ENCODE measurements around the gene ANKRD52. TPM values are rescaled to one million over a fixed set of nuclear protein-coding genes. Genes with fewer than 3 reads are reported as not detected.

The ANKRD52 gene
- total and polyA plus RNA-seq, 10 of the 15 experiments (the other 5 are each of a cell fraction or from before 2014, with no cell fraction given), result 0.90 to 55.3 (median 16.1) TPM

- TF ChIP-seq EZH2 (IDR thresholded peaks at IDR 0.05; ENCODE audit: borderline replicate concordance, control insufficient read depth, low read depth, low read length) (no peak), JUNB (IDR thresholded peaks at IDR 0.05) (no peak), HDAC6 (IDR thresholded peaks at IDR 0.05; ENCODE audit: unreplicated experiment) (no peak), MXI1 (IDR thresholded peaks at IDR 0.05; ENCODE audit: low read depth, low read length) (0 out of 2 replicates have a peak, but pooled peaks have one; percentile 24), BMI1 (IDR thresholded peaks at IDR 0.05; ENCODE audit: borderline replicate concordance) (no peak), ZNF217 (IDR thresholded peaks at IDR 0.05) (peak; percentile 79), BCLAF1 (IDR thresholded peaks at IDR 0.05) (no peak), TCF3 (IDR thresholded peaks at IDR 0.05; ENCODE audit: borderline replicate concordance, insufficient read depth, low read depth, low read length) (no peak), PAX8 (IDR thresholded peaks at IDR 0.05) (no peak), FOS (IDR thresholded peaks at IDR 0.05; ENCODE audit: borderline replicate concordance, extremely low read depth, insufficient read length) (no peak), TARDBP (IDR thresholded peaks at IDR 0.05; ENCODE audit: borderline replicate concordance) (no peak), NBN (IDR thresholded peaks at IDR 0.05) (peak; percentile 39; the same call in 1 of the 2 replicates), EED (IDR thresholded peaks at IDR 0.05; ENCODE audit: low read depth) (no peak; the same call in none of the 2 replicates), JUND (IDR thresholded peaks at IDR 0.05; ENCODE audit: low read depth, low read length) (no peak), ZSCAN29 (IDR thresholded peaks at IDR 0.05) (peak; percentile 69; the same call in 1 of the 2 replicates), SRF (IDR thresholded peaks at IDR 0.05; ENCODE audit: low read depth in 2 of 2, low read length in 2 of 2) (no peak), POLR2A (IDR thresholded peaks at IDR 0.05; ENCODE audit: low read depth, low read length) (peak; percentile 71), TBL1XR1 (IDR thresholded peaks at IDR 0.05; ENCODE audit: low read depth, low read length) (no peak)
- TF ChIP-seq, protein P1, sequence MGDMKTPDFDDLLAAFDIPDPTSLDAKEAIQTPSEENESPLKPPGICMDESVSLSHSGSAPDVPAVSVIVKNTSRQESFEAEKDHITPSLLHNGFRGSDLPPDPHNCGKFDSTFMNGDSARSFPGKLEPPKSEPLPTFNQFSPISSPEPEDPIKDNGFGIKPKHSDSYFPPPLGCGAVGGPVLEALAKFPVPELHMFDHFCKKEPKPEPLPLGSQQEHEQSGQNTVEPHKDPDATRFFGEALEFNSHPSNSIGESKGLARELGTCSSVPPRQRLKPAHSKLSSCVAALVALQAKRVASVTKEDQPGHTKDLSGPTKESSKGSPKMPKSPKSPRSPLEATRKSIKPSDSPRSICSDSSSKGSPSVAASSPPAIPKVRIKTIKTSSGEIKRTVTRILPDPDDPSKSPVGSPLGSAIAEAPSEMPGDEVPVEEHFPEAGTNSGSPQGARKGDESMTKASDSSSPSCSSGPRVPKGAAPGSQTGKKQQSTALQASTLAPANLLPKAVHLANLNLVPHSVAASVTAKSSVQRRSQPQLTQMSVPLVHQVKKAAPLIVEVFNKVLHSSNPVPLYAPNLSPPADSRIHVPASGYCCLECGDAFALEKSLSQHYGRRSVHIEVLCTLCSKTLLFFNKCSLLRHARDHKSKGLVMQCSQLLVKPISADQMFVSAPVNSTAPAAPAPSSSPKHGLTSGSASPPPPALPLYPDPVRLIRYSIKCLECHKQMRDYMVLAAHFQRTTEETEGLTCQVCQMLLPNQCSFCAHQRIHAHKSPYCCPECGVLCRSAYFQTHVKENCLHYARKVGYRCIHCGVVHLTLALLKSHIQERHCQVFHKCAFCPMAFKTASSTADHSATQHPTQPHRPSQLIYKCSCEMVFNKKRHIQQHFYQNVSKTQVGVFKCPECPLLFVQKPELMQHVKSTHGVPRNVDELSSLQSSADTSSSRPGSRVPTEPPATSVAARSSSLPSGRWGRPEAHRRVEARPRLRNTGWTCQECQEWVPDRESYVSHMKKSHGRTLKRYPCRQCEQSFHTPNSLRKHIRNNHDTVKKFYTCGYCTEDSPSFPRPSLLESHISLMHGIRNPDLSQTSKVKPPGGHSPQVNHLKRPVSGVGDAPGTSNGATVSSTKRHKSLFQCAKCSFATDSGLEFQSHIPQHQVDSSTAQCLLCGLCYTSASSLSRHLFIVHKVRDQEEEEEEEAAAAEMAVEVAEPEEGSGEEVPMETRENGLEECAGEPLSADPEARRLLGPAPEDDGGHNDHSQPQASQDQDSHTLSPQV (IDR thresholded peaks at IDR 0.05), result peak; percentile 83; the same call in 1 of the 2 replicates
- TF ChIP-seq, protein P2, sequence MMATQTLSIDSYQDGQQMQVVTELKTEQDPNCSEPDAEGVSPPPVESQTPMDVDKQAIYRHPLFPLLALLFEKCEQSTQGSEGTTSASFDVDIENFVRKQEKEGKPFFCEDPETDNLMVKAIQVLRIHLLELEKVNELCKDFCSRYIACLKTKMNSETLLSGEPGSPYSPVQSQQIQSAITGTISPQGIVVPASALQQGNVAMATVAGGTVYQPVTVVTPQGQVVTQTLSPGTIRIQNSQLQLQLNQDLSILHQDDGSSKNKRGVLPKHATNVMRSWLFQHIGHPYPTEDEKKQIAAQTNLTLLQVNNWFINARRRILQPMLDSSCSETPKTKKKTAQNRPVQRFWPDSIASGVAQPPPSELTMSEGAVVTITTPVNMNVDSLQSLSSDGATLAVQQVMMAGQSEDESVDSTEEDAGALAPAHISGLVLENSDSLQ (IDR thresholded peaks at IDR 0.05), result no peak
- TF ChIP-seq, protein P3, sequence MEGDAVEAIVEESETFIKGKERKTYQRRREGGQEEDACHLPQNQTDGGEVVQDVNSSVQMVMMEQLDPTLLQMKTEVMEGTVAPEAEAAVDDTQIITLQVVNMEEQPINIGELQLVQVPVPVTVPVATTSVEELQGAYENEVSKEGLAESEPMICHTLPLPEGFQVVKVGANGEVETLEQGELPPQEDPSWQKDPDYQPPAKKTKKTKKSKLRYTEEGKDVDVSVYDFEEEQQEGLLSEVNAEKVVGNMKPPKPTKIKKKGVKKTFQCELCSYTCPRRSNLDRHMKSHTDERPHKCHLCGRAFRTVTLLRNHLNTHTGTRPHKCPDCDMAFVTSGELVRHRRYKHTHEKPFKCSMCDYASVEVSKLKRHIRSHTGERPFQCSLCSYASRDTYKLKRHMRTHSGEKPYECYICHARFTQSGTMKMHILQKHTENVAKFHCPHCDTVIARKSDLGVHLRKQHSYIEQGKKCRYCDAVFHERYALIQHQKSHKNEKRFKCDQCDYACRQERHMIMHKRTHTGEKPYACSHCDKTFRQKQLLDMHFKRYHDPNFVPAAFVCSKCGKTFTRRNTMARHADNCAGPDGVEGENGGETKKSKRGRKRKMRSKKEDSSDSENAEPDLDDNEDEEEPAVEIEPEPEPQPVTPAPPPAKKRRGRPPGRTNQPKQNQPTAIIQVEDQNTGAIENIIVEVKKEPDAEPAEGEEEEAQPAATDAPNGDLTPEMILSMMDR (IDR thresholded peaks at IDR 0.05 in 2 of 3, conservative IDR thresholded peaks at IDR 0.05 in 1 of 3; ENCODE audit: control insufficient read depth in 2 of 3, extremely low read depth in 1 of 3, insufficient read depth in 1 of 3, low read depth in 3 of 3, low read length in 3 of 3), result peak; percentile 54 to 84 (median 57); a peak in 5 of 6 replicates
These were observed at the start of gene ANKRD52 (continued) for GRCh38 chr12:56258068-56258819.

Measured in GM12878 (cell line).